HEK293T (cell line): ENCODE data around the gene LCN12.

Source experiments
- CTCF ChIA-PET: fragments of 350-600 bp; formaldehyde crosslinking; extraction: SDS; loops from one replicate; lab custom pipeline; 2021; ENCODE audit warnings: antibody characterized with exemption, inconsistent platforms; lab: Yijun Ruan, JAX
- POLR2A ChIA-PET: fragments of 350-600 bp; formaldehyde crosslinking; extraction: SDS; loops from one replicate; lab custom pipeline; 2020; ENCODE audit warnings: antibody characterized with exemption, inconsistent platforms; lab: Yijun Ruan, JAX
- DNase-seq: peaks from one replicate; pipeline ENCODE4 v3.0.0; 2012; ENCODE audit warnings: mixed read lengths; ENCODE audit errors: extremely low spot score
- ARNT ChIP-seq: fragments of 450-650 bp; IDR thresholded peaks from 2 replicates; pipeline ENCODE4 v1.6.1; 2017; ENCODE audit warnings: mild to moderate bottlenecking
- BHLHE40 ChIP-seq: fragments of 450-650 bp; IDR thresholded peaks from 2 replicates; pipeline ENCODE4 v1.6.1; 2016; ENCODE audit warnings: mild to moderate bottlenecking, moderate library complexity, borderline replicate concordance
- CTBP1 ChIP-seq: fragments of 450-650 bp; IDR thresholded peaks from 2 replicates; pipeline ENCODE4 v1.6.1; 2016; ENCODE audit warnings: borderline replicate concordance
- ELF4 ChIP-seq: fragments of 450-650 bp; IDR thresholded peaks from 2 replicates; pipeline ENCODE4 v1.6.1; 2017; ENCODE audit warnings: antibody characterized with exemption
- FOXA1 ChIP-seq: fragments of 450-650 bp; IDR thresholded peaks from 2 replicates; pipeline ENCODE4 v1.6.1; 2016; ENCODE audit warnings: mild to moderate bottlenecking
- FOXK2 ChIP-seq: fragments of 450-650 bp; IDR thresholded peaks from 2 replicates; pipeline ENCODE4 v1.6.1; 2016; ENCODE audit warnings: mild to moderate bottlenecking
- FOXM1 ChIP-seq: fragments of 450-650 bp; IDR thresholded peaks from 2 replicates; pipeline ENCODE4 v1.6.1; 2017; ENCODE audit warnings: mild to moderate bottlenecking, borderline replicate concordance
- HDGF ChIP-seq: fragments of 450-650 bp; IDR thresholded peaks from 2 replicates; pipeline ENCODE4 v1.6.1; 2017; ENCODE audit warnings: antibody characterized with exemption, borderline replicate concordance
- L3MBTL2 ChIP-seq: fragments of 450-650 bp; conservative IDR thresholded peaks from 2 replicates; pipeline ENCODE4 v1.6.1; 2016; ENCODE audit warnings: mild to moderate bottlenecking
- LEF1 ChIP-seq: fragments of 450-650 bp; IDR thresholded peaks from 2 replicates; pipeline ENCODE4 v1.6.1; 2017; ENCODE audit warnings: mild to moderate bottlenecking, borderline replicate concordance
- NFRKB ChIP-seq: fragments of 450-650 bp; IDR thresholded peaks from 2 replicates; pipeline ENCODE4 v1.6.1; 2016; ENCODE audit warnings: mild to moderate bottlenecking, moderate library complexity
- SP1 ChIP-seq: fragments of 450-650 bp; IDR thresholded peaks from 2 replicates; pipeline ENCODE4 v1.6.1; 2017
- SUZ12 ChIP-seq: fragments of 450-650 bp; IDR thresholded peaks from 2 replicates; pipeline ENCODE4 v1.6.1; 2016; ENCODE audit warnings: mild to moderate bottlenecking
- TARDBP ChIP-seq: fragments of 450-650 bp; IDR thresholded peaks from 2 replicates; pipeline ENCODE4 v1.6.1; 2016
- ZNF384 ChIP-seq: fragments of 450-650 bp; IDR thresholded peaks from 2 replicates; pipeline ENCODE4 v1.6.1; 2016
- TF ChIP-seq, protein P1 (sequence below): fragments of 450-650 bp; IDR thresholded peaks from 2 replicates; pipeline ENCODE4 v1.6.1; 2016

The LCN12 gene

DNA sequence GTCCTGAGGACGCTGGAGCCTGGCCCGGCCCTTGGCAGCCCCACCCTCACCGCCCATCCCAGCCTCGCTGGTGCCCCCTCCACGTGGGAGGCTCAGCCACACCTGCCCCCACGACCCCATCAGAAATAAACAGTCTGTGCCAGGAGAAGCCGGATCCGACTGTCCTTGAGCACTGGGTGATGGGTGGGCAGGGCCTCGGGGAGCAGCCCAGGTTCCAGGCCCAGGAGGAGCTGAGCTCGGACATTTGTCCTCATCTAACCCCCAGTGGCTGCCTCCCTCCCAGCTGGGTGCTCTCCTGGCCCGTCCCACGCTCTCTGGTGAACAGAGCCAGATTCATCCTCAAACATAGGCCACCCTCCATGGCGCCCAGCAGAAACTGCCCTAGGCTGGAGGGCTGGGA is 20.7 kb downstream of the LCN12 start:
- ChIA-PET CTCF (no interaction called here), POLR2A (interaction anchor here (1.1 kb wide), 1 partner anchor 24 kb away, joined by 3 read pairs; no protein-coding TSS in a partner anchor)
- no peak for DNase-seq
- TF ChIP-seq HDGF, result no peak
- no peak for TF ChIP-seq BHLHE40
- TF ChIP-seq FOXK2, result no peak
- TF ChIP-seq FOXM1, result no peak
- TF ChIP-seq L3MBTL2, result no peak
- TF ChIP-seq, protein P1, sequence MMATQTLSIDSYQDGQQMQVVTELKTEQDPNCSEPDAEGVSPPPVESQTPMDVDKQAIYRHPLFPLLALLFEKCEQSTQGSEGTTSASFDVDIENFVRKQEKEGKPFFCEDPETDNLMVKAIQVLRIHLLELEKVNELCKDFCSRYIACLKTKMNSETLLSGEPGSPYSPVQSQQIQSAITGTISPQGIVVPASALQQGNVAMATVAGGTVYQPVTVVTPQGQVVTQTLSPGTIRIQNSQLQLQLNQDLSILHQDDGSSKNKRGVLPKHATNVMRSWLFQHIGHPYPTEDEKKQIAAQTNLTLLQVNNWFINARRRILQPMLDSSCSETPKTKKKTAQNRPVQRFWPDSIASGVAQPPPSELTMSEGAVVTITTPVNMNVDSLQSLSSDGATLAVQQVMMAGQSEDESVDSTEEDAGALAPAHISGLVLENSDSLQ, result no peak
- no peak for TF ChIP-seq SUZ12
- TF ChIP-seq NFRKB, result no peak
- no peak for TF ChIP-seq CTBP1
- TF ChIP-seq LEF1, result no peak
- TF ChIP-seq FOXA1, result no peak
- no peak for TF ChIP-seq ZNF384

- DNase-seq, result no peak
- TF ChIP-seq ELF4 (no peak), BHLHE40 (no peak), FOXA1 (no peak), SUZ12 (no peak), NFRKB (no peak), SP1 (no peak), L3MBTL2 (no peak), ZNF384 (no peak), FOXM1 (no peak)
- ChIA-PET POLR2A (interaction anchor here (0.6 to 1.4 kb wide), 4 partner anchors 18 to 26 kb away, joined by 3 to 8 read pairs (median 3); partner anchors contain the start of gene PAXX), CTCF (interaction anchor here (0.7 to 1.4 kb wide), 3 partner anchors 26 to 62 kb away, joined by 3 to 5 read pairs (median 3); no protein-coding TSS in a partner anchor)
Measured at GRCh38 chr9:136973618-136974617, 21.8 kb downstream of the LCN12 start.

DNA sequence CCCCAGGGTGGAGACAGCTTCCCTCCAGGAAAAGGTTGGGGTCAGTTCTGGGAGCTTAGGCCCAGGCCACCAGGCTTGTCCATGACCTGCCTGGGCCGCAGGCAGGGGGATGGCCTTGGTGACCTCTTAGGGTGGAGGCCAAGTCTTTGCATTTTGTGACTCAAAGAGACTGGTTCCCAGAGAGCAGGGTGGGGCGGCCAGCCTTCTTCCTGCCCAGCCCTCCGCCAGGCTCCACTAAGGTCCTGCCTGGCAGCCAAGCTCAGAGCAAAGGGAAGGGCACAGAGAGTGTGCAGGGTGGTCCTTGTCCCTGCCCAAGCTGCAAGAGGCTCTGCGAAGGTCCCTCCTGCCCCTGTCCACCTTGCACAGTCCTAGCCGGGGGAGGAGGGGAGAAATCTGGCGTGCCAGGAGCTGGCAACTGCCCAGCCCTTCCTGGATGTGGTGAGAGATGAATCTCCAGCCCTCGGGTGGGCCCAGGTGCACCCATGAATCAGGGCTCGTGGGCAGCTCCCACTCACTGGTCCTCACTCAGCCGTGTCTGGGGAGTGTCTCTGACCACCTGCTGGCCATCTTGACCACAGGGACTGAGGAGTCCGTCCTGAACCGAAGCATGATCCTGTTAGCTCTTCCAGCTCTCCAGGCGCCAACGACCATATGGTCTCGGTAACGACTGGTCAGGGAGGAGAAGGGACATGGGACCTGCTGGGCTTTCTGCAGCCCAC is 22.9 kb downstream of the LCN12 start:
- TF ChIP-seq TARDBP (no peak), ARNT (no peak), ZNF384 (no peak), BHLHE40 (no peak), ELF4 (no peak), FOXM1 (no peak), HDGF (no peak), FOXA1 (no peak), SP1 (no peak), FOXK2 (no peak), NFRKB (no peak), L3MBTL2 (no peak), LEF1 (no peak), SUZ12 (no peak), CTBP1 (no peak)
- TF ChIP-seq, protein P1, result no peak
- DNase-seq, result no peak
- POLR2A ChIA-PET, result interaction anchor here (1.2 to 1.4 kb wide), 2 partner anchors 17 to 25 kb away, joined by 3 to 8 read pairs; partner anchors contain the start of gene PAXX
- CTCF ChIA-PET, result interaction anchor here (0.7 to 1.4 kb wide), 4 partner anchors 15 to 61 kb away, joined by 3 to 5 read pairs (median 3); no protein-coding TSS in a partner anchor

GRCh38 chr9:136975644-136976043 is 23.6 kb downstream of the LCN12 start:
- ChIA-PET CTCF (interaction anchor here (0.7 to 1.1 kb wide), 4 partner anchors 13 to 27 kb away, joined by 3 read pairs; no protein-coding TSS in a partner anchor), POLR2A (interaction anchor here (1.4 to 1.7 kb wide), 2 partner anchors 16 to 17 kb away, joined by 6 to 8 read pairs; partner anchors contain the start of gene PAXX)
- peak; percentile 50 for DNase-seq
- TF ChIP-seq TARDBP, result no peak
- no peak for TF ChIP-seq FOXK2
- TF ChIP-seq, protein P1, result no peak
- no peak for TF ChIP-seq ELF4
- TF ChIP-seq BHLHE40, result no peak
- no peak for TF ChIP-seq SP1
- no peak for TF ChIP-seq ZNF384
- TF ChIP-seq ARNT, result no peak
- TF ChIP-seq L3MBTL2, result no peak
- no peak for TF ChIP-seq NFRKB
- TF ChIP-seq CTBP1, result no peak
- TF ChIP-seq LEF1, result no peak
- TF ChIP-seq SUZ12, result no peak
- no peak for TF ChIP-seq FOXA1
- no peak for TF ChIP-seq HDGF
- TF ChIP-seq FOXM1, result no peak

- TF ChIP-seq LEF1 (no peak), HDGF (no peak), CTBP1 (no peak), ZNF384 (no peak), ARNT (no peak), SUZ12 (no peak), TARDBP (no peak), FOXA1 (no peak), FOXK2 (no peak), SP1 (no peak), L3MBTL2 (no peak), FOXM1 (no peak), BHLHE40 (no peak), ELF4 (no peak), NFRKB (no peak)
- TF ChIP-seq, protein P1, result no peak
- ChIA-PET POLR2A (interaction anchor here (1.7 kb wide), 1 partner anchor 15 kb away, joined by 6 read pairs; the partner anchor contains the start of gene PAXX), CTCF (no interaction called here)
- DNase-seq, result no peak
Measured at GRCh38 chr9:136977223-136977622, 25.1 kb downstream of the LCN12 start, which contains the start of gene PTGDS. Gene PTGDS, plus strand, starts transcription at chr9:136977504. Its CDS starts 75 bp downstream, at chr9:136977579.
